GM18498 (cell line): ENCODE data around the gene CD82.
"Not testable (repeated sequence)": the region's sequence is repeated elsewhere in the genome, so short reads cannot be mapped to it uniquely, and the experiment has no call there.

Experiments used
- ATAC-seq: cut with Tn5 transposase; IDR thresholded peaks from one replicate; pipeline ENCODE4 v1.9.1; 2021; ENCODE audit warnings: mild to moderate bottlenecking, moderate library complexity; ENCODE audit not compliant: unreplicated experiment

CD82 gene

GRCh38 chr11:44628730-44629700 lies 63.6 kb downstream of the CD82 start:
- peak; percentile 17 for ATAC-seq

- ATAC-seq: no peak
These were observed 64.4 kb downstream of the CD82 start for GRCh38 chr11:44629732-44630345.

GRCh38 chr11:44630511-44631210 lies 65.2 kb downstream of the CD82 start:
- no peak for ATAC-seq

- ATAC-seq: no peak
These were observed 66.4 kb downstream of the CD82 start for GRCh38 chr11:44631831-44632230.

- ATAC-seq: no peak
These were observed 67.1 kb downstream of the CD82 start for GRCh38 chr11:44632466-44633123.

- ATAC-seq: no peak
These were observed 68.2 kb downstream of the CD82 start for GRCh38 chr11:44633641-44634040.

- ATAC-seq: no peak
These were observed 69.2 kb downstream of the CD82 start for GRCh38 chr11:44634401-44635281.

- no peak for ATAC-seq
These were observed 72.0 kb downstream of the CD82 start for GRCh38 chr11:44637487-44637886.

GRCh38 chr11:44638032-44638431 lies 72.6 kb downstream of the CD82 start:
- no peak for ATAC-seq

- no peak for ATAC-seq
These were observed 77.8 kb downstream of the CD82 start for GRCh38 chr11:44643217-44643616.

- no peak for ATAC-seq
These were observed 80.4 kb downstream of the CD82 start for GRCh38 chr11:44645827-44646226.

- not testable (repeated sequence) for ATAC-seq
These were observed 81.9 kb downstream of the CD82 start for GRCh38 chr11:44647255-44647955.

- ATAC-seq: no peak
These were observed 82.6 kb downstream of the CD82 start for GRCh38 chr11:44648109-44648508.

GRCh38 chr11:44651535-44652155 lies 86.2 kb downstream of the CD82 start:
- no peak for ATAC-seq

GRCh38 chr11:44652901-44653644 lies 87.6 kb downstream of the CD82 start:
- ATAC-seq: no peak

- ATAC-seq: no peak
These were observed 88.6 kb downstream of the CD82 start for GRCh38 chr11:44654057-44654456.

- ATAC-seq: no peak
These were observed 89.1 kb downstream of the CD82 start for GRCh38 chr11:44654596-44654995.

GRCh38 chr11:44657836-44658505 lies 92.5 kb downstream of the CD82 start:
- ATAC-seq: no peak
